Measurements from ENCODE around the gene PLB1. TPM values are rescaled to one million over a fixed set of nuclear protein-coding genes. Genes with fewer than 3 reads are reported as not detected.
A peak's percentile ranks its signal among the peaks of the same experiment; 100 is the strongest.

Gene PLB1
- total RNA-seq, 4 donors from 2014 or later = 3.0 to 14.5 (median 10.5) TPM

DNA sequence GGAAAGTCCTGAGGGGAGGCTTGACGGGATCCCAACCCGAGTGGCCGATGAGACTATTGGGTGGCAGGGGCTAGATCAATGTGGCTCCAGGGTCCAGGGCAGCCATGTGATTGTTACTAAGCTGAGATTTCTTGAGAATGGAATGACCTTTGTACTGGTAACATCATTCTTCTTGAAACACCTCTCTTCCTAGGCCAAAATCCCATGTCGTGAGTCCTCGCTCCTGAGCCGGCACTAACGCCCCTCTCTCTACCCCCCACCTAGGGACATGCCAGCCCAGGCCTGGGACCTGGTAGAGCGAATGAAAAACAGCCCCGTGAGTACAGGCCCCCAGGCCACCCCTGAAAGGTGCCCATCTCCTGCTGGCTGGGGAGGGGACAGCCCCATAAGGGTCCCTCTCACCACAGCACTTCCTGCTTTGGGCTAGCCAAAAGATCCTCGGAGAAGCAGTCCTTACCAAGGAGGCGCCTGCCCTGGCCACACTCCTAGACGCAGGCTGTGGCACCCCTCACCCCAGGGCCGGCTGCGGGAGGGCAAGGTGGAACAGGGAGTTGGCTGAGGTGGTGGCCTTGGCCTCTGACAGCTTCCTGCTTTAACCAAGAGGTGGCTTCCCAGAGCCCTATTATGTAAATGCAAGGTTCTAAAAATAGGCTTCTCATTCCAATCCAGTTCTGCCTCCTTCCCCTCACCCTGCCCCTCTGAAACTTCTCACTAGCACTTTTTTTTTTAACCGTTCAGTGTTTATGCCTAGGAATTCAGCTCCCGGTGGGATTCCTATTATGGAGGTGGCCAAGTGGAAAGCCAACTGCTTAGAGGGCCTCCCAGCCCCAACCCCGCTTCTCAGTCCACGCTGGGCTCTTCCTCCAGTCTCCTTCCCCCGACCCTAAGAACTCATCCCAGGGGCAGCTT, 129.2 kb downstream of the PLB1 start:
- peaks cover 19 to 97% (median 37%) of the 10 kb centered on the region in 3 donors for H3K4me1 ChIP-seq
- no peaks in the 10 kb centered on the region for H3K27me3 ChIP-seq
- peak overlapping the region; percentile 93 to 97 (median 96) for H3K27ac ChIP-seq
- no peaks in the 10 kb centered on the region for H3K36me3 ChIP-seq
- TF ChIP-seq POLR2A (IDR thresholded peaks at IDR 0.05) = peak; percentile 22 to 49
- peak in 2 of 4 experiments; percentile 16 to 21 for TF ChIP-seq CTCF (IDR thresholded peaks at IDR 0.05)
- peak; percentile 68 for TF ChIP-seq EP300 (IDR thresholded peaks at IDR 0.05)
- peak; percentile 91 for TF ChIP-seq POLR2AphosphoS5 (IDR thresholded peaks at IDR 0.05)
- ATAC-seq = peak; percentile 74
- peak overlapping the region in 1 of 2 donors; percentile 35 for H3K4me3 ChIP-seq
- WGBS, 2 donors (ENCODE audit: low coverage in 1 of 2) = 25% methylated on average over 7 of the region's 19 CpGs; no CpG with 5 or more reads in 1 of the 2 donors
- no peaks in the 10 kb centered on the region for H3K9me3 ChIP-seq

DNA sequence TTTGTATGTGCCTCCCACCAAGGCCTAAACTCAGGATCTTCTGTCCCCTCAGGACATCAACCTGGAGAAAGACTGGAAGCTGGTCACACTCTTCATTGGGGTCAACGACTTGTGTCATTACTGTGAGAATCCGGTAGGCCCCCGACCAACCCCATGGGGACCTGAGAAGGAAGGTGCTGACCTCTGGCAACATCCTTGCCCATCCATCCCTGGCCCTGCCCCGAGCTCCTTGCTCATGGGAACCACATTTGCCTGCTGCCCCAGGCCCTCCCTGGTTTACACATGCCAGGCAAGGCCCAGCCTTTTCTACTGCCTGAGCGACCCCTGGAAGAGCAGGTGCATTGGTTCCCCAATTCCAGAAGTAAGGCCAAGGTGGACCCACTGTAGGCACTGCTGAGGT, 130.5 kb downstream of the PLB1 start:
- no peak for TF ChIP-seq EP300 (IDR thresholded peaks at IDR 0.05)
- TF ChIP-seq POLR2AphosphoS5 (IDR thresholded peaks at IDR 0.05) = no peak
- TF ChIP-seq CTCF (IDR thresholded peaks at IDR 0.05) = no peak
- Histone ChIP-seq H3K27ac (peak overlapping the region; percentile 93 to 97 (median 96)), H3K36me3 (no peaks in the 10 kb centered on the region), H3K4me3 (no peak overlapping the region), H3K9me3 (no peaks in the 10 kb centered on the region), H3K27me3 (no peaks in the 10 kb centered on the region), H3K4me1 (peaks cover 12 to 97% (median 24%) of the 10 kb centered on the region in 3 donors)
- no peak for ATAC-seq
- WGBS, 2 donors (ENCODE audit: low coverage in 1 of 2) = 100% methylated on average over 1 of the region's 5 CpGs; no CpG with 5 or more reads in 1 of the 2 donors

GRCh38 chr2:28626891-28627421, 131.1 kb downstream of the PLB1 start:
- WGBS, 2 donors (ENCODE audit: low coverage in 1 of 2) = 10 to 25% methylated on average over 3 of the region's 7 CpGs
- Histone ChIP-seq H3K4me1 (peaks cover 12 to 97% (median 21%) of the 10 kb centered on the region in 3 donors), H3K27me3 (no peaks in the 10 kb centered on the region), H3K36me3 (no peaks in the 10 kb centered on the region), H3K9me3 (no peaks in the 10 kb centered on the region), H3K4me3 (no peak overlapping the region), H3K27ac (peak overlapping the region; percentile 93 to 97 (median 96))
- TF ChIP-seq CTCF (IDR thresholded peaks at IDR 0.05) = no peak
- peak; percentile 95 for TF ChIP-seq EP300 (IDR thresholded peaks at IDR 0.05)
- peak in 1 of 2 donors; percentile 10 for TF ChIP-seq POLR2A (IDR thresholded peaks at IDR 0.05)
- peak; percentile 99 for TF ChIP-seq POLR2AphosphoS5 (IDR thresholded peaks at IDR 0.05)
- peak; percentile 80 for ATAC-seq

GRCh38 chr2:28627722-28628480, 132.0 kb downstream of the PLB1 start:
- H3K36me3 ChIP-seq = no peaks in the 10 kb centered on the region
- H3K9me3 ChIP-seq = no peaks in the 10 kb centered on the region
- peaks cover 12 to 97% (median 19%) of the 10 kb centered on the region in 3 donors for H3K4me1 ChIP-seq
- 53 to 85% methylated on average over 4 of the region's 5 CpGs for WGBS, 2 donors (ENCODE audit: low coverage in 1 of 2)
- no peaks in the 10 kb centered on the region for H3K27me3 ChIP-seq
- no peak for TF ChIP-seq EP300 (IDR thresholded peaks at IDR 0.05)
- peak; percentile 42 for TF ChIP-seq POLR2AphosphoS5 (IDR thresholded peaks at IDR 0.05)
- no peak for TF ChIP-seq POLR2A (IDR thresholded peaks at IDR 0.05)
- no peak for TF ChIP-seq CTCF (IDR thresholded peaks at IDR 0.05)
- ATAC-seq = peak; percentile 8
- H3K27ac ChIP-seq = peak overlapping the region; percentile 93 to 97 (median 96)
- H3K4me3 ChIP-seq = no peak overlapping the region
